Ascending aorta (tissue), 2 donors: ENCODE data around the gene AK2. TPM values are rescaled to one million over a fixed set of nuclear protein-coding genes. Genes with fewer than 3 reads are reported as not detected.

Source experiments
- DNase-seq, 2 donors: peaks; one replicate each; pipeline ENCODE4 v3.0.0-alpha.2; 2019; ENCODE audit warnings: low spot score in 2 of 2
- H3K27ac ChIP-seq, 2 donors: fragments of 200-600 bp; sonication (generic); one replicate each; pipeline ENCODE4 v1.5.1; 2016 to 2017; ENCODE audit warnings: mild to moderate bottlenecking in 1 of 2
- H3K27me3 ChIP-seq: fragments of 200-600 bp; sonication (generic); one replicate; pipeline ENCODE4 v1.5.1; 2017
- H3K36me3 ChIP-seq, 2 donors: fragments of 200-600 bp; sonication (generic); one replicate each; pipeline ENCODE4 v1.5.1; 2016
- H3K4me1 ChIP-seq, 2 donors: fragments of 200-600 bp; sonication (generic); one replicate each; pipeline ENCODE4 v1.5.1; 2016 to 2017; ENCODE audit warnings: mild to moderate bottlenecking in 1 of 2
- H3K4me3 ChIP-seq, 2 donors: fragments of 200-600 bp; sonication (generic); one replicate each; pipeline ENCODE4 v1.5.1; 2016 to 2017; ENCODE audit warnings: mild to moderate bottlenecking in 1 of 2
- H3K9me3 ChIP-seq, 2 donors: fragments of 200-600 bp; sonication (generic); one replicate each; pipeline ENCODE4 v1.5.1; 2016
- intact Hi-C: fragments of 100-400 bp; cut with DNase I; formaldehyde crosslinking; loops from one replicate; pipeline ENCODE4 v1.15.1; 2023
- total RNA-seq: library from RNA; depleted of rRNA; stranded (reverse); fragments of >200 nt; gene quantifications from one replicate; pipeline ENCODE4 v1.1.0, GENCODE V29; 2016
- TF ChIP-seq, protein P1 (sequence below), 3 experiments: fragments of 200-600 bp in 2 of 3; fragments of 450-650 bp in 1 of 3; sonication (generic) in 2 of 3; IDR thresholded peaks; one replicate each; pipeline ENCODE4 v1.5.1; 2016 to 2019; ENCODE audit warnings: antibody characterized with exemption in 3 of 3, mild to moderate bottlenecking in 1 of 3, moderate library complexity in 1 of 3

The AK2 gene
- total RNA-seq, 1 donor from 2014 or later: 68.4 TPM

DNA sequence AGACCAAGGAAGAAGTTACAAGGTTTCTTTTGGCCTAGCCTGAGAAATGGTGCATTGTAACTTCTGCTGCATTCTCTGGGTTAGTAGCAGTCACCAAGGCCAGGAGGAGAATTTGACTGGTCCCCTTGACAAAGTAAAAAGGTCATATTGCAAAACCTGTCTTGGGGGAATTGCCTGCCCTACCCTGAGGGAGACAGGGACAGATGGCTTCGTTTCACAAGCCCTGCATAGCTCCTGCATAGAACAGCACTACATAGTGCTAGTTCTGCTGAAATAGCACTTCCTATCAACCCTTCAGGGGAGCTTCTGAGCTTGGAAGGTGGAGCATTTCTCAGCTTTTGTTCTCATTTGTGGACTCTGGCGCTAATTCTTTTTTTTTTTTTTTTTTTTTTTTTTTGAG lies 20.4 kb upstream of the AK2 start:
- intact Hi-C loops: loop anchor here (5.0 kb wide), 1 partner anchor 125 kb away; no protein-coding TSS in a partner anchor
- no peak overlapping the region for H3K27ac ChIP-seq
- H3K4me3 ChIP-seq: no peak overlapping the region
- no peaks in the 10 kb centered on the region for H3K36me3 ChIP-seq
- TF ChIP-seq, protein P1, sequence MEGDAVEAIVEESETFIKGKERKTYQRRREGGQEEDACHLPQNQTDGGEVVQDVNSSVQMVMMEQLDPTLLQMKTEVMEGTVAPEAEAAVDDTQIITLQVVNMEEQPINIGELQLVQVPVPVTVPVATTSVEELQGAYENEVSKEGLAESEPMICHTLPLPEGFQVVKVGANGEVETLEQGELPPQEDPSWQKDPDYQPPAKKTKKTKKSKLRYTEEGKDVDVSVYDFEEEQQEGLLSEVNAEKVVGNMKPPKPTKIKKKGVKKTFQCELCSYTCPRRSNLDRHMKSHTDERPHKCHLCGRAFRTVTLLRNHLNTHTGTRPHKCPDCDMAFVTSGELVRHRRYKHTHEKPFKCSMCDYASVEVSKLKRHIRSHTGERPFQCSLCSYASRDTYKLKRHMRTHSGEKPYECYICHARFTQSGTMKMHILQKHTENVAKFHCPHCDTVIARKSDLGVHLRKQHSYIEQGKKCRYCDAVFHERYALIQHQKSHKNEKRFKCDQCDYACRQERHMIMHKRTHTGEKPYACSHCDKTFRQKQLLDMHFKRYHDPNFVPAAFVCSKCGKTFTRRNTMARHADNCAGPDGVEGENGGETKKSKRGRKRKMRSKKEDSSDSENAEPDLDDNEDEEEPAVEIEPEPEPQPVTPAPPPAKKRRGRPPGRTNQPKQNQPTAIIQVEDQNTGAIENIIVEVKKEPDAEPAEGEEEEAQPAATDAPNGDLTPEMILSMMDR (IDR thresholded peaks at IDR 0.05): no peak
- H3K9me3 ChIP-seq: no peaks in the 10 kb centered on the region
- H3K4me1 ChIP-seq: peaks cover 0 to 2% of the 10 kb centered on the region in 2 donors
- DNase-seq: no peak
- no peaks in the 10 kb centered on the region for H3K27me3 ChIP-seq

DNA sequence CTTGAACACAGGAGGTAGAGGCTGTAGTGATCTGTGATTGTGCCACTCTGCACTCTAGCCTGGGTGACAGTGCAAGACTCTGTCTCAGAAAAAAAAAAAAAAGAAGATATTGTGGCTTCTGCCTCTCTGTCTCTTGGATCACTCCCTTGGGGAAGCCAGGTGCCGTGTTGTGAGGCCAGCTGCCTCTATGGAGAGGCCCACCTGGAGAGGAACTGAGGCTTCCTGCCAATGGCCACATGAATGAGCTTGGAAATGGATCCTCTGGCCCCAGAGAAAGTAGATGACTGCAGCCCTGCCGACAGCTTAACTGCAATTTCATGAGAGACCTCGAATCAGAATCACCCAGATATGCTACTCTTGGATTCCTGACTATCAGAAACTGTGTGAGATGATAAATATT lies 19.7 kb upstream of the AK2 start:
- Histone ChIP-seq H3K4me3 (no peak overlapping the region), H3K4me1 (peaks cover 0 to 2% of the 10 kb centered on the region in 2 donors), H3K27ac (no peak overlapping the region), H3K27me3 (no peaks in the 10 kb centered on the region), H3K36me3 (no peaks in the 10 kb centered on the region), H3K9me3 (no peaks in the 10 kb centered on the region)
- DNase-seq: no peak
- intact Hi-C loops: loop anchor here (5.0 kb wide), 1 partner anchor 124 kb away; no protein-coding TSS in a partner anchor
- TF ChIP-seq, protein P1 (IDR thresholded peaks at IDR 0.05): no peak

DNA sequence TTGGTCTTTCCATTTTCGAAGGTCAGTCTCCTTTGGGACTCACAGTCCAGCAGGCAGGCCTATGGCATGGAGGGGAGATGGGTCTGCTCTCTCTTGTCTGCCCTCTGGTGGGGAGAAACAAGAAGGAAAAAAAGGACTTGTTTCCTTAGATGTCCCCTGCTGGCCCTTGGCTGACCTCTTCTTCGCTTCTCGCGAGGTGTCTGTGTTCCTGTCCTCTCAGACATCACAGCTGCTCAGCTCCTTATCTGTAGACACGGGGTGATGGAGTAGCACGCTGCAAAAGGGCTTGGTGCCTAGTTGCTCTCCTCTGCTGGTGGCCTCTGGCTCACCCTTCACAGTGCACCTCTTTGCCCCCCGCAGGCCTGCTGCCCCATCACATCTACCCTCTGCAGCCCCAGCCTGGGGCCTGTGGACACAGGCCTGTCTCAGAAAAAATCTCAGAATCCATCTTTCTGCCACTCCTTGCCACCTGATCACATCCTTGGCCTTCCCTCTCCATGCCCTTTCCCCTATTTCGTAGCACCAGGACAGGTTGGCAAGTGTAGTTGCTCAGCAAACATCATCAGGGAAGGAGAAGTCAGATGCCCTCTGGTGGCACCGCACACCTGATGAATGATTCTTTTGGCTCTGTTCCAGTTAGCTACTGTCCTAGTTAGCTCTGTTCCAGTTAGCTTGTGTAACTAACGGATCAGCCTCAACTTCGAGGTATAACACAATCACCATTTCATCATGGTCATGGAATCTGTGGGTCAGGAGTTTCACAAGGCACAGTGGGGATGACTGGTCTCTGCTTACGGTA lies 18.7 kb upstream of the AK2 start:
- no peak overlapping the region for H3K4me3 ChIP-seq
- peaks cover 0 to 1% of the 10 kb centered on the region in 2 donors for H3K4me1 ChIP-seq
- H3K27me3 ChIP-seq: no peaks in the 10 kb centered on the region
- TF ChIP-seq, protein P1 (IDR thresholded peaks at IDR 0.05): peak; percentile 58 to 68 (median 64)
- H3K9me3 ChIP-seq: no peaks in the 10 kb centered on the region
- peak in 1 of 2 donors; percentile 76 for DNase-seq
- H3K27ac ChIP-seq: no peak overlapping the region
- no peaks in the 10 kb centered on the region for H3K36me3 ChIP-seq
- intact Hi-C loops: loop anchor here (5.0 kb wide), 1 partner anchor 123 kb away; no protein-coding TSS in a partner anchor

DNA sequence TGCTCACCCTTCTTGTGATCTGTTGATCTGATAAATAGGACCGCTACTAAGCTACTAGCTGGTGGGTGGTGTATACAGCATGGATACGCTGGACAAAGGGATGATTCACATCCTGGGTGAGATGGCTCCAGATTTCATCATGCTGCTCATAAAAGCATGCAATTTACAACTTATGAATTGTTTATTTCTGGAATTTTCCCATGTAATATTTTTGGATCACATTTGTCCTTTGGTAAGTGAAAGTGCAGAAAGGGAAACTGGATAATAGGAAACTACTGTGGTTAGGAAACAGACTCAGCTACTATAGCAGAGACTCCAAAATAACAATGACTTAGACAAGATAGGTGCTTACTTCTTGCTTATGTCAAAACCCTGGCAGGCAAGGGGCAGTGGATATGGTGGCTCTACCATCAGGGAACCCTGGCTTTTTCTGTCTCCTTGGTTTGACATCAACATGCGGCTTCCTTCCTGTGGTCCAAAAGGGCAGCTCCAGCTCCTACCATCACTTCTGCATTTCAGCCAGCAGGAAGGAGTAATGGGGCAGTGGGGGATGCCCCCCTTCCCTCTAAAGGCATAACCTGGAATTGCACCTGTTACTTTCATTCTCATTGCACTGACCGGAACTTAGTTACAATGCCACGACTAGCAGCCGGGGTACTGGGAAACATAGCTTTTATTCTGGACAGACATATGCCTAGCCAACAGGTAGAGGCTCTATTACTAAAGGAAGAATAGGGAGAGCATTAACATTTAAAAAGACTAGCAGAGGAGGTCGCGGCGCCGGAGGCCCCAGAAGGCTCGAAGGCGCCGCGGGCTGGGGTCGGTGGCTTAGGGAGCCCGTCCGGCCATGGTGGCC lies 13.8 kb upstream of the AK2 start:
- Histone ChIP-seq H3K27ac (no peak overlapping the region), H3K4me3 (no peak overlapping the region)

DNA sequence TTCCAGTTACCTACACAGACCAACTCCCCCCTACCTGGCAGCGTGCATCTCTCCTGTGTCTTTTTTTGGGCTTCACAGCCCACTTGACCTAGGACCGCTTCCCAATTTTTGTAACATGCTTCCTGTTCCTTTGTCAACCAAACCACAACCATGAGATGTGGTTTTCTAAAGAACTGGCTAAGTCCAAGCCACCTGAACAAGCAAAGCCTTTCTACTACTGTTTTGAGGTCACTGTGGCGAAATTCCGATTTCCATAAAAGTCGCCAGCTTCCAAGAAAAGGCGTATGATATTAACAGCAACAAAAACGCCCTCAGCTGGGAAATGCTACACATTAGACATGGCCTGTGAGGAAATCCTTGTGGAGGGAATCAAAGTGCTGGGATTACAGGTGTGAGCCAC lies 12.7 kb upstream of the AK2 start:
- intact Hi-C loops: no loop called here
- H3K36me3 ChIP-seq: no peaks in the 10 kb centered on the region
- H3K4me1 ChIP-seq: no peaks in the 10 kb centered on the region
- no peak overlapping the region for H3K4me3 ChIP-seq
- H3K27ac ChIP-seq: no peak overlapping the region
- no peaks in the 10 kb centered on the region for H3K9me3 ChIP-seq
- TF ChIP-seq, protein P1 (IDR thresholded peaks at IDR 0.05): no peak
- H3K27me3 ChIP-seq: no peaks in the 10 kb centered on the region
- DNase-seq: no peak

More for the DNA sequence above, 13.8 kb upstream of the AK2 start:
- intact Hi-C loops: no loop called here
- Histone ChIP-seq H3K9me3 (no peaks in the 10 kb centered on the region), H3K4me1 (no peaks in the 10 kb centered on the region), H3K36me3 (no peaks in the 10 kb centered on the region), H3K27me3 (no peaks in the 10 kb centered on the region)
- TF ChIP-seq, protein P1 (IDR thresholded peaks at IDR 0.05): no peak
- DNase-seq: no peak
